Posterior vena cava (tissue), 2 donors: Measurements from ENCODE around the gene CFAP46. TPM values are rescaled to one million over a fixed set of nuclear protein-coding genes. Genes with fewer than 3 reads are reported as not detected.

Experiments
- DNase-seq: peaks from one replicate; pipeline ENCODE4 v3.0.0-alpha.2; 2020; ENCODE audit warnings: low spot score
- intact Hi-C, 2 donors: fragments of 100-400 bp; cut with DNase I; formaldehyde crosslinking; loops; one replicate each; pipeline versions ENCODE4 v1.14.1 to v1.14.2; 2022 to 2023
- total RNA-seq, 2 donors: library from RNA; stranded (reverse); fragmentation: NEBNext Ultra II Directional; extraction: Animal tissue kit (Norgen Biotek cat#: 25700); gene quantifications; one replicate each; pipeline ENCODE4 v1.2.1, GENCODE V29; 2021
- donor health status: DM: yes; HTN: yes; CAD: no.
- donor health status: DM: yes; HTN: yes; CAD: no.

CFAP46 gene
- total RNA-seq, 2 donors from 2014 or later, result 0.14 to 0.81 TPM

DNA sequence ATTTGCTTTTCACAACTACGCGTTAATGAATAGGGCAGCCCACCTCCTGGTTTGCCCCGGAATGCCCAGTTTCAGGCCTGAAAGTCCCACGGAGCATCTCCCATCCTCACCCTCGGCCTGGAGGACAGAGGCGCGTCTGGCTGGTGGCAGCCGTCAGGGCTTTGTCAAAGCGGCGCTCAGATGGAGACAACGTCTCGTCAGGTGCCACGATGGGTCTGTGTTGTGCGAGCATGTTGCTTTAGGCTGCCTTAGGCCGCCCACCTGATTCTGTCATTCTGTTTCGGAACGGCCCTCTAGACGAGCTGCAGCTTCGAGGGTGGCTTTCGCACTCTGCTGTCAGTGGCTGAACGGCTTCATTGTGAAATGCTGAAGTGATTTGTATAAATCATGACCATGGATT lies 39.4 kb upstream of the CFAP46 start:
- intact Hi-C loops, result loop anchor here in 1 of 2 donors (10.0 kb wide), 1 partner anchor 1057 kb away; no protein-coding TSS in a partner anchor

DNA sequence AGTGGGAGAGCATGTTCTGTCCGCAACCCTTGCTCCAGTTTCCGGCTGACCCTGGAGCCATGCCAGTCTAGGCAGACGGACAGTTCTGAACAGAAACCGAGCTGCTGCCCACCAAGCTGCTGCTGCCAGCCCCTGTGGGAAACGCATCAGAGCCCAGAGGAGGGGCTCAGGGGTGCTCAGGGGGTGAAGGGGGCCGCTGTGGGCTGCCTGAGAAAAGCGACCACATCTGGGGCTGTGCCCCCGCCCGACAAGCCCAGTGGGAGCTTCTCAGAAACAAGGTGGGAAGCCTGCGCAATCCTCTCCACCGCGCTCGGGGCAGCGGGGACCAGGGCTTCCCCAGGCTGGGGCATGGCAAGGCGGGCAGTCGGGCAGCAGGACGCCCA lies 38.8 kb upstream of the CFAP46 start:
- DNase-seq, result peak; percentile 76
- intact Hi-C loops, result loop anchor here in 1 of 2 donors (10.0 kb wide), 1 partner anchor 1056 kb away; no protein-coding TSS in a partner anchor

More for the DNA sequence above, 39.4 kb upstream of the CFAP46 start:
- DNase-seq, result peak; percentile 68

DNA sequence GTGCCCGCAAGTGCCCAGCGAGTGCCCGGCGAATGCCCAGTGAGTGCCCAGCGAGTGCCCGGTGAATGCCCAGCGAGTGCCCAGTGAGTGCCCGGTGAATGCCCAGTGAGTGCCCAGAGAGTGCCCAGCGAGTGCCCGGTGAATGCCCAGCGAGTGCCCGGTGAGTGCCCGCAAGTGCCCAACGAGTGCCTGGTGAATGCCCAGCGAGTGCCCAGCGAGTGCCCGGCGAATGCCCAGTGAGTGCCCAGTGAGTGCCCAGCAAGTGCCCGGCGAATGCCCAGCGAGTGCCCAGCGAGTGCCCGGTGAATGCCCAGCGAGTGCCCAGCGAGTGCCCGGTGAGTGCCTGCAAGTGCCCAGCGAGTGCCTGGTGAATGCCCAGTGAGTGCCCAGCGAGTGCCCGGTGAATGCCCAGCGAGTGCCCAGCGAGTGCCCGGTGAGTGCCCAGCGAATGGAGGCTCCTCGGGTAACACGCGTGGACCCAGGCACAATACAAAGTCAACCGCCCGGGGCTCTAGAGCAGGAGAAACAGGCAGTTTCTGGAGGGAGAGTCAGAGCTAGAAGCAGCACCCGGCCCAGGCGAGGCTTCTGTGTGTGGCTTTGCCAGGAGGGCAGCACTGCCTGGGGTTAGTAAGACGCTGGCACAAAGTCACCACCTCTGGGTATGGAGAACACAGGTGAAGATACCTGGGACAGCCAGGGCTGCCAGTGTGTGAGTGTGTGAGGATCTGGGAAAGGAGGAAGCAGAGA lies 38.2 kb upstream of the CFAP46 start:
- intact Hi-C loops, result loop anchor here in 1 of 2 donors (10.0 kb wide), 1 partner anchor 1056 kb away; no protein-coding TSS in a partner anchor

DNA sequence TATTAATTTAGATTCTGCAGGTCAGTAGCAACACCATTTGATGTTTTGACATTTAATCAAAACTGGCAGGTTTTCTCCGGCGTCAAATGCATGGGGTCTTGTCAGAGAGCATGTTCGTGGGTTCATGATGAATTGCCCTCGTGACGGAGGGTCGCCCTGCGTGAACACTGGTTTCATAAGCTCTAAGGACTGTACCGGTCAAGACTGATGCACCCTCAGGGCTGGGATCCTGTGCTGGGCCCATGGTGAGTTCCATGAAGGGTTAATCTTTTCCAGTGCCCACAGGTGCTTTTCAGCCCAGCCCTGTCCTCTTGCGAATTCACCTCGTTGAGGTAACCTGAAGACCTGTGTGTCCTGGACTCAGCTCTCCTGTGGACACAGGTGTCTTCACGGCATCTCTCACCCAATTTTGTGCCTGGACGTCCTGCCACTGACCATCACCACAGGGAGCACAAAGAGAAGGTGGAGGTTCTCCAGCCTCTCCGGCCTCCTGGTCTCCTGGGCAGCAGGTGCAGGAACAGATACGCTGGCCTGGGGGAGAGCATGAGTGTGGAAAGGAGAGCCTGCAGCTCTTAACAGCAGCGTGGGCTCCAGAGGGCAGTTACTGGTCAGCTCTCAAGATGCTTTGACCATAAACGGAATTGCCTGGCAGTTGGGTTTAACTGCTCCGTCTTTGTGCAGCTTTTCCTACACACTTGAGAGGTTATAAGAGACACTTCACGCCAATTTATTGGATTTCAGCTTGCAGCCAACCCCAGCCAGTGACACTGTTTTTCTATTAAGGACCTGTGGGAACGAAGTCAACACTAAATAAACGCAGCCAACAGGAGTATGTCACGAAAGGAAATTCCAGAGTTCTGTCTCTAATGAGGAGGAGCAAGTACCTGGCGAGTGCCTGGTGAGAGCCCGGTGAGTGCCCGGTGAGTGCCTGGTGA lies 37.4 kb upstream of the CFAP46 start:
- peak; percentile 51 for DNase-seq
- intact Hi-C loops, result loop anchor here in 1 of 2 donors (10.0 kb wide), 1 partner anchor 1055 kb away; no protein-coding TSS in a partner anchor

More for the DNA sequence above, 38.2 kb upstream of the CFAP46 start:
- peak; percentile 43 for DNase-seq

DNA sequence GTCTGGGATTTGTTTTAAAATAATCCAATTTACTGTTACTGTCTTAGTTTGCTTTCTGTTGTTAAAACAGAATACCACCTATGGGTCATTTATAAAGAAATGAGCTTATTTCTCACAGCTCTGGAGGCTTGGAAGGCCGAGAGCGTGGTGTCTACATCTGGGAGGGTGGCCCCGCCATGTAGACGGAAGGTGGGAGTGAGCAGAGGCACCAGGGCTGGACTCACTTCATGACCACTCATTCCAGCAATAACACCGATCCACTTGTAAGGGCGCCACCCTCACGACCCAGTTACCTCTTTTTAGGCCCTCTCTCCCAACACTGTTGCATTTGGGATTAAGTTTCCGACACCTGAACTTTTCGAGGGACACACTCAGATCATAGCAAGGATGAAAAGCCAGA lies 36.2 kb upstream of the CFAP46 start:
- DNase-seq, result peak; percentile 34
- intact Hi-C loops, result no loop called here

DNA sequence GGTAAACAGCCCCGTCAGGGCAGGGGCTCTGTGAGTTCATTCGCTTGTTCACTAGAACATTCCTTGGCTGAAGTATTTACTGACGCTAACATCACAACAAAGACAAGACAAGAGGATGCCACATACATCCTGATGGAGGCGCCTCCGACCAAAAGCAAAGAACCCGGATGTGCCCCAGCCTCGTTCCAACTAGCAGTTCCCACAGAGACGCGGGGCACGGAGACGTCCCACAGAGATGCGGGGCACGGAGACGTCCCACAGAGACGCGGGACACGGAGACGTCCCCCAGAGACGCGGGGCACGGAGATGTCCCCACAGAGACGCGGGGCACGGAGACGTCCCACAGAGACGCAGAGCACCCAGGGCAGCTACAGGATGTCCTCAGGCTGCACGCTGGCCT lies 35.4 kb upstream of the CFAP46 start:
- DNase-seq, result peak; percentile 59
- intact Hi-C loops, result no loop called here

DNA sequence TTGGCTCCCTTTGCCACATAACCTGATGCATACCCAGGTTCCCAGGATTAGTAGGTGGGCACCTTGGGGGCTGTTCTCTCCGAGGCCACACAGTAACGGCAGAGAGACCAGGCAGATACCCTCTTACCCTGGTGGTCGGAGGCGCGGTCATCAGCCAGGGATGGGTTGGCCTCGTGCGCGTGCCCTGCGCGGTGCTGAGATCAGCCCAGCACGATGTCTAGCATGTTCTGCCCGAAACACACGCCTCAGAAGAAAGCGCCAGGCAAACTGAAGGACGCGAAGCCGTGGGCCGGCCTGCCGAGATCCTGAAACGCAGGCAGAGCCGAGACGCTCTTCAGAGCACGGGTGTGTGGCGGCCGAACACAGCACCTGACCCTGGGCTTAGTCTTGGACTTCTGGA lies 34.7 kb upstream of the CFAP46 start:
- DNase-seq, result peak; percentile 72
- intact Hi-C loops, result no loop called here

DNA sequence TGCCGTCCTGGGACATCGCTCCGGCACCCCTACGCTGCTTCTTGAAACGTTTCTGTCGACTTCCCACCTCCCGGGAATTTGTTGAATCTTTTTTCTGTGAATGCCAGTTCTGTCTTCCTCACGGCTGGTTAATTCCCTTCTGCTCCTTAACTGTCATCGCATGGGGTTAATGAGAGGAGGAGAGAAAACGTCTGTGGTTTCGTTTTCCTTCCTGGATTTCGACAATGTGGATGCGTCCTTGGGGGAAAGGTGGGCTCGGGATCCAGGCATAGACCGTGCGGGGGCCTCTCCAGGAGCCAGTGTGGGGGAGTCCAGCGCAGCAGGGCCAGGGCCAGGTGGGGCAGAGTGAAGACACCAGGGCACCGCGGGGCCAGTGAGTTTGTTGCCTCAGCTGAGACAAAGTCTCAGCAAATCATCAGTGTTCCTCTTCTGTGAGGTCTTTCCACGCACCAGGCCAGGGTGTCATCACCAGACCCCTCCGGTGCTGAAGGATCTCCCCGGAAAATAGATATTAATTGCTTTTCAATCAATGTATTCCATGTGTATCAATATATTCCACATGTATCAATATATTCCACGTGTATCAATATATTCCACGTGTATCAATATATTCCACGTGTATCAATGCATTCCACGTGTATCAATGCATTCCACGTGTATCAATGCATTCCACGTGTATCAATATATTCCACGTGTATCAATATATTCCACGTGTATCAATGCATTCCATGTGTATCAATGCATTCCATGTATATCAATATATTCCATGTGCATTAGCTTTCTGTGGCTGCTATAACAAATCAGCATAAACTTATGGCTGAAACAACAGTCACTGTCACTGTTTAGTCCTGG lies 33.7 kb upstream of the CFAP46 start:
- peak; percentile 70 for DNase-seq
- intact Hi-C loops, result no loop called here

DNA sequence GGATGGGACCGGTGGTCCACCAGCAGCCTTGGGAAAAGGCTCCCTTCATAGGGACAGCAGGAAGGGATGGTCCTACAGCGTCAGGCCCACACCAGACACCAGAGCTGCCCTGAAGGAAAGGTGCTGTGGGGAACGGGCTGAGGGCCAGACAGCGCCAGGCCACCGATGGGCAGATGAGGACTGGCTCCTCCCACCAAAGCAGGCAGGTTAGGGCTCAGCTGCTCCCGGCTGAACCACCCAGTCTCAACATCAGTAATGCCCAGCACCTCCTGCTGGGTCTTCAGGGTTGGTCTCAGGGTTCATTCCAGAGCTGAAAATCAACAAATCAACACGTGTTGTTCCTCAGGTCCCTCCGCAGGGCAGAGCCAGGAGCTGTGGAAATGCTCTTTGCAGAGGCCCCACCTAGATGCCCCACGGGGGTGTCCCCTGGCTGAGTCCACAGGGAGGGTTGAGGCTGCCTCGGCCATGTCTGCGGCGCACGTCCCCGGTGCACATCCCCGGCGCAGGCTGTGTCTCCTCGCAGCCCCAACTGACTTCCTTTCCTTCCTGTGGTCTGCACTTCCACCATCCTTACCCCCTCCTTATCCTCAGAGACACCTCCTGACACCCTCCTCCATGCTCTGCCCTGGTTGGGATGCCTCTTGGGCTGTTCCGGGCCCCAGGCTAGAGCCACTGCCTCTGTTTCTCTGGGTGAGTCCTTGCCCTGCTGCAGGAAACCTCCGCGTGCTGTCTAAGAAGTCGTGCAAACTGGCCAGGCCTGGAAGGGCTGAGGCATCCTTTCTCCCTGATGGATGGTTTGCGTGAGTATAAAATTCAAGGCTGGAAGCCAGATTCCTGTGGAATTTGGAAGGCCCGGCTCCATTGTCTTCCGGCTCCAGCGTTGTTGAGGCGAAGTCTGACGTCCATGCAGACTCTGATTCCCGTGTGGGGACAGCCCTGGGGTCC lies 32.8 kb upstream of the CFAP46 start:
- peak; percentile 78 for DNase-seq
- intact Hi-C loops, result no loop called here

DNA sequence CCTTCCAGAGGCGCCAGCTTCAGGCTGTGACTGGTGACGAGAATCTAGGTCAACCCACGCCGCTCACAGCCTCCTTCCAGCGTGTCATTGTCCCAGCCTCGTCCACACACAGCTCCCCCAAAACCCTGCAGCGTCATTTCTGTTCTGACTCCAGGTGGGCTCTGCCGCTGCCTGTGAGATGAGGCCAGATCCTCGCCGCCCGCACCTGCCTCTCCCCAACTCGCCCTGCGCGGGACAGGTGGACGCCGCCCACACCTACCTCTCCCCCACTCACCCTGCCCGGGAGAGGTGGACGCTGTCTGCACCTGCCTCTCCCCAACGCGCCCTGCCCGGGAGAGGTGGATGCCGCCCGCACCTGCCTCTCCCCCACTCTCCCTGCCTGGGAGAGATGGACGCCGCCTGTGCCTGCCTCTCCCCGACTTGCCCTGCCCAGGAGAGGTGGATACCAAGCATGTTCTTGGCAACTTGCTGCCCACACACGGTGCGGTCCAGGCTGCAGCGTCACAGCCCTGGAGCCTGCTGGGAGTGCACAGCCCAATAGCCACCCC lies 32.0 kb upstream of the CFAP46 start:
- intact Hi-C loops, result no loop called here
- peak; percentile 72 for DNase-seq

DNA sequence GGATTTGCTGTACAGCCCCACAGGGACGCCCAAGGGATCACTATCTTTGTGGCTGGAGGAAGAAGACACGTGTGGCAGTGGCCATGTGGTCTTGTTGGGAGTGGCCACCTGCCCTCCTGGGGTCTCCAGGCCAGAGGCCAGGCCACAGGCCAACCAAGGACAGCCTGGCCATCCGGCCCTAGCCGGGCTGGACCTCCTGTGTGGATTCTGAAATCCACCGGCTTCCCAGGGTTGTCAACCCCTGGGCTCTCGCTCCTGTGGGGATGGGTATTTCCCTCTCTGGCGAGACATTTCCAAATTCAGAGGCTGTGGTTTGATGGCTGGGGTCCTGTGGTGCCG lies 31.5 kb upstream of the CFAP46 start:
- intact Hi-C loops, result no loop called here
- DNase-seq, result no peak

DNA sequence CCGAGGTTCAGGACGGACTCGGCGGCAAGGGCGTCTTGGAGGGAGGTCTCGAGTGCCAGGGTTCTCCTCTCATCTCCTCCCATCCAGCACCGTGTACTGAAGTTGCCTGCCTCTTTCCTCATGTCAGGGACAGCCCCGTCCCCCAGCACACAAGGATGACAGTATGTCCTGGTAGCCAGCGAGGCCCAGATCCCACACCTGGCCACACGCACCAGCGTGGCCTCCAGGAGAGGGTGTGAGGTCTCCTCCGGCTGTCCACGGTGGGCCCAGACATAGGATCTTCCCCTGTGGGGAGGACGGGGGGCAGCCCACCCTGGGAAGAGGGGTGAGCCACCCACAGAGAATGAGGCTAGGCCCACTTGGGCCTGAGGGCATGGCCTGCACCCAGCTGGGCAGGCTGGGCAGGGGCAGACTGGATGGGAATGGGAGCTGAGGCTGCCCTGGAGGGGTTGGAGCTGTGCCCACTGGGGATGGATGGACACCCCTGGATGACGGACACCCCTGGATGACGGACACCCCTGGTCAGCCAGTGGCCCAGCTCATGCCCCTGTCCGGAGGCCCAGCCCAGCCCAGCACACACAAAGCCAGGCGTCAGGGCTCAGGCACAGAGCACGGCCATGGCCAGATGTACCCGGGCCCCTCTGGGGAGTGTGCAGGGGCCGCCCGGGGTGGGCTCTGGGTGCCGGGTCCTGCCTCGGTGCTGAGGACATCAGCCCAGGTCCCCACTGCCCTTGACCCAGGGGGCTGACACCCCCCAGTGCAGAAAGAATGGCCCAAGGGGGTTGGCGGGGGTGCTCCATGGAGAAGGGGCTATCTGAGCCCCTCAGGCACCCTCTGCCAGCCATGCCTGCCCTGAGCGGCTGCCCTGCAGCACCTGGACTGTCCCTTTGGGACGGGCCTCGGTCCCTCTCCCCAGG lies 30.9 kb upstream of the CFAP46 start:
- intact Hi-C loops, result no loop called here
- peak; percentile 75 for DNase-seq

DNA sequence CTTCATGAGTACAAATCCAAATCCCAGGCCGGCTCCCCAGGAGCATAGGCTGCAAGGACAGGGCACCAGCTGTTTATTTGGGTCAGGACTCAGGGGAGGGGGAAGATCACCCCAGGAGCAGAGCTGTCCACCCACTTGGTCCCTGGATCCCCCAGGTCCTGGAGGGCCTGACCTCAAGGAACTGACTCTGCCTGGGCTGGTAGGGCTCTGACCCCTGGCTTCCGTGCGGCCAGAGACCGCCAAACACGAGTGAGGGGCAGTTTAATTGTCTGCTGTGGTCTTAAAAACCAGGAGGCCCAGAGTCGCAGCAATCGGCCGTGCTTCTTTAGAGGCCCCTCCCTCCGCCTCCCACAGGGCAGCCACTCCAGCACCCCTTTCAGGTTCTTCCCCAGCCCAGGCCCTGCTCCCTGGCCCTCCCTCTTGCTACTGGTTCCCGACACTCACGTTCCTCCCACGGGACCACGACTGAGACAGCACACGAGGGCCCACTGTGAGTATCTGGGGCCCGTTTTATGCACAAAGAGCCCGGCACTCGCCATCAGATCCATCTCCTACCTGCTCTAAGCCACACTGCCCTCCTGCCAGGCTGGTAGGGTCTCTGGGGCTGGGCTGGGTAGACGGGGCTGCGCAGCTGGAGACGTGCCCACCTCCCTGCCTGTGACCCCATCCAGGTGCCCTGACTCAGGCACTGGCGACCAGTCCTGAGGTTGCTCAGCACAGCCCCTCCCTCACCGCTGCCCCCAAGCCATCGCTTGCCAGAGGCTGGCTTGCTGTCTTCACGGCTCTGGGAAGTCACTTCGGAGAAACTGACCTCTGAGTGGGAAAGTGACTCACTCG lies 30.0 kb upstream of the CFAP46 start:
- DNase-seq, result peak; percentile 70
- intact Hi-C loops, result no loop called here

DNA sequence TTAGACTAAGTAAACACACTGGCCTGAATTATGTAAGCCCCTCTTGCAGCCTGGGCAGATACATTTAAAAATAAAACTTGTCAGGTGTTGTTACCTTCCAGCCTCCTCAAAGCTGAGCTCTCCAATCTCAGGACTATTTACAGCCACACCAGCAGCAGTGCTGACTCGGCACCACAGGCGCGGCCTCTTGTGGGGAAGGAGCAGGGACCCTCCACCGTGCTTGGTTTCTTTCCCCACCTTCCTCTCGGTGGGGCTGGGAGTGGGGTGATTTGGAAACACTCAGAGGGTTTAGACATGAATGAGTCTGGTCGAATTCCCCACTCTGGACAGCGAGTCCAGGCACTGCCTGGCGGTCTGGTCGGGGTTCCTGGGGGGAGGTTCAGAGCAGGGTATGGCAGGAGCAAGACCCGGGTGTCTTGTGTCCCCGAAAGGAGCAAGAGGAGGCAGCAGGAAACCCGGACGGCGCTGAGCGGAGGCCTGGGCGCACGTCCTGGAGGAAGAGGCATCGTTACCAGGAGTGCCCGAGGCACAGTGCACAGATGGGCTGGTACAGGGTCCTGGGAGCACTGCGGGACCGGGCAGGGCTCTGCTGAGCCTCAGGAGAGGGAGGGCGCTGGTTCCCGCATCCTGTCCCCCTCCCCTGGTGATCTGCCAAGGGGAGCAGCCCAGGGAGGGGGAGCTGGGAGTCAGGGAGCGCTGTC lies 29.2 kb upstream of the CFAP46 start:
- peak; percentile 79 for DNase-seq
- intact Hi-C loops, result no loop called here

DNA sequence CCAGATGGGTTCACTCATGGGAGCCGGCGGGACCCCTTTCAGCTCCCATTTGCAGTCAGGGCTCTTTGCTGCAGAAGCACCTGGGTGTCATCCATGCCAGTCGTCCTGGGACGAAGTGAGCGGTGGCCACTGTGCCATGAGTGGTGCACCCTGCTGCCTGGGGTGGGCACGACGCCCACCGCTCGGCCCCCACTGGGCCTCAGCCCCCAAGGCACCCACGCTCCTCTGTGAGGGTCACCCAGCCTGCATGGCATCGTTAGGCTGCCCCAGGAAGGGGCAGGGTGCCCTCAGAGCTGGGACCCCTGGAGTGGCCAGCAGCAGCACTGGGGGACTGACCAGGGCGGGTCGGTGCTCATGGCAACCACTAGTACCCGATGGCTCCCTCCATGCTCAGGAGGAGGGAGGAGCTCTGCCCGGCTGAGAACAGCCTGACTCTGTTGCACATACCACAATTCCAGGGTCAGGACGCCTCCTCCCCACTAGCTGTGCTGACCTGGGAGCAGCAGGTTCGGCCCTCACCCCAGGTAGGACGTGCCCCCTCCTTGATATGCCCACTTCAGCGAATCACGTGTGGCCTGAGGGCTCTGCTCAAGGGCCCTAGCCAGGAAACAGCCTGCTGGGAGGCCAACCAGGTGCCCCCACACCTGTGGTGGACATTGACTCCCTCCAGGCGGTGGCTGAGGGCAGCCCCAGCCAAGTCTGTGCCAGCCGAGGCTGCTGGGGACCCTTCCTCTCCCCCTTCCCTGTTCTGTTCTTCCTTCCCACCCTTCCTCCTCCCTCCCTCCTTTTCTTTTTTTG lies 28.5 kb upstream of the CFAP46 start:
- intact Hi-C loops, result no loop called here
- peak; percentile 79 for DNase-seq
